HepG2 (cell line): ENCODE measurements around the gene FHDC1. TPM values are rescaled to one million over a fixed set of nuclear protein-coding genes. Genes with fewer than 3 reads are reported as not detected.

Experiments
- ATAC-seq: fragments of 200-7000 bp; cut with Tn5 transposase; 3 replicates; pipeline ENCODE4 v1.9.1; 2020; ENCODE audit warnings: mild to moderate bottlenecking, moderate library complexity
- BruUV-seq: library from RNA; stranded (reverse); fragments of 400-500 nt; replicated peaks from 2 replicates; lab custom pipeline; 2021; lab: Mats Ljungman, UMichigan
- CTCF ChIA-PET: fragments of 300-600 bp; formaldehyde crosslinking; extraction: SDS; loops from one replicate; lab custom pipeline; 2021; ENCODE audit warnings: low total read pairs, inconsistent platforms, low intra/inter-chr PET ratio; lab: Yijun Ruan, JAX
- POLR2A ChIA-PET: fragments of 350-600 bp; sonication (Branson Sonifier 250); formaldehyde crosslinking; loops from one replicate; lab custom pipeline; 2020; ENCODE audit warnings: antibody characterized with exemption, inconsistent platforms; lab: Yijun Ruan, JAX
- DNase-seq: peaks from one replicate; pipeline ENCODE4 v3.0.0-alpha.2; 2015; ENCODE audit warnings: low spot score
- FAIRE-seq: peaks from 3 replicates; lab custom pipeline; 2011; peaks lifted over from hg19 to GRCh38; lab: Jason Lieb, UNC
- H2AFZ ChIP-seq: one replicate; pipeline ENCODE4 v1.6.1; 2011; ENCODE audit warnings: low read length, inconsistent platforms
- H3K27ac ChIP-seq: fragments of 300-600 bp; 3 replicates; pipeline ENCODE4 v1.8.0; 2011; ENCODE audit warnings: mixed run types, mild to moderate bottlenecking, mixed read lengths, low read length, inconsistent platforms; ENCODE audit not compliant: insufficient read depth; ENCODE audit errors: extremely low read length
- H3K27me3 ChIP-seq, 2 experiments: fragments of 200-600 bp in 1 of 2; 2 replicates in 1 of 2; 3 replicates in 1 of 2; pipeline versions ENCODE4 v1.6.0 to v1.8.0; 2011; ENCODE audit warnings: low read length in 2 of 2, mild to moderate bottlenecking in 2 of 2, moderate library complexity in 2 of 2, inconsistent platforms in 1 of 2; ENCODE audit not compliant: insufficient read depth in 2 of 2, control insufficient read depth in 1 of 2
- H3K36me3 ChIP-seq, 2 experiments: fragments of 200-600 bp in 1 of 2; replicated peaks in 1 of 2; 2 replicates in 1 of 2; 3 replicates in 1 of 2; pipeline versions ENCODE4 v1.5.1 to v1.8.0; 2011; ENCODE audit warnings: low read length in 2 of 2, inconsistent platforms in 1 of 2; ENCODE audit not compliant: insufficient read depth in 2 of 2, control insufficient read depth in 1 of 2
- H3K4me1 ChIP-seq: 2 replicates; pipeline ENCODE4 v1.5.1; 2012; ENCODE audit warnings: low read length, inconsistent platforms; ENCODE audit not compliant: insufficient read depth
- H3K4me2 ChIP-seq: 2 replicates; pipeline ENCODE4 v1.6.0; 2011; ENCODE audit warnings: low read depth, low read length, inconsistent platforms
- H3K4me3 ChIP-seq, 3 experiments: fragments of 200-600 bp in 1 of 3; sonication (generic), shearing (Covaris generic) in 1 of 3; replicated peaks in 1 of 3; 2 replicates each; pipeline ENCODE4 v1.5.1; 2011 to 2016; ENCODE audit warnings: low read length in 3 of 3, inconsistent platforms in 2 of 3, low read depth in 2 of 3, mild to moderate bottlenecking in 2 of 3, control low read depth in 1 of 3, mixed read lengths in 1 of 3; ENCODE audit not compliant: insufficient read depth in 1 of 3
- H3K79me2 ChIP-seq: one replicate; pipeline ENCODE4 v1.6.1; 2011; ENCODE audit warnings: low read length, inconsistent platforms; ENCODE audit not compliant: insufficient read depth
- H3K9ac ChIP-seq: 2 replicates; pipeline ENCODE4 v1.6.0; 2011; ENCODE audit warnings: mild to moderate bottlenecking, low read depth, low read length, inconsistent platforms; ENCODE audit not compliant: insufficient read depth
- H3K9me3 ChIP-seq: 2 replicates; pipeline ENCODE4 v1.5.1; 2012; ENCODE audit warnings: mild to moderate bottlenecking, low read length
- H4K20me1 ChIP-seq: 2 replicates; pipeline ENCODE4 v1.6.0; 2011; ENCODE audit warnings: inconsistent platforms, mild to moderate bottlenecking, low read length, moderate library complexity; ENCODE audit not compliant: insufficient read depth
- ARID5B ChIP-seq: IDR thresholded peaks from 2 replicates; pipeline ENCODE4 v1.4.0; 2020; ENCODE audit warnings: mild to moderate bottlenecking, missing genetic modification reagents
- GABPA ChIP-seq, 2 experiments: IDR thresholded peaks; 2 replicates each; pipeline ENCODE4 v1.6.1; 2011 to 2016; ENCODE audit warnings: low read depth in 2 of 2, low read length in 1 of 2, missing biosample characterization in 1 of 2, missing genetic modification characterization in 1 of 2
- HHEX ChIP-seq: IDR thresholded peaks from 2 replicates; pipeline ENCODE4 v1.6.1; 2016; ENCODE audit warnings: control low read depth
- HMG20A ChIP-seq: IDR thresholded peaks from 2 replicates; pipeline ENCODE4 v1.6.1; 2016; ENCODE audit warnings: borderline replicate concordance
- MBNL3 ChIP-seq: fragments of 250-450 bp; sonication (Bioruptor Pico); conservative IDR thresholded peaks from 2 replicates; pipeline ENCODE4 v1.8.0; 2022; ENCODE audit warnings: mild to moderate bottlenecking, inconsistent platforms
- RBM22 ChIP-seq: fragments of 200-400 bp; formaldehyde crosslinking; optimal IDR thresholded peaks from 2 replicates; pipeline ENCODE3; 2017; ENCODE audit warnings: mild to moderate bottlenecking, low read length, moderate library complexity
- RXRB ChIP-seq: IDR thresholded peaks from 2 replicates; pipeline ENCODE4 v1.6.1; 2016; ENCODE audit warnings: borderline replicate concordance, missing genetic modification reagents, missing compliant biosample characterization
- XBP1 ChIP-seq: sonication (generic); formaldehyde crosslinking; IDR thresholded peaks from 2 replicates; pipeline ENCODE4 v1.5.0; 2020; ENCODE audit warnings: missing genetic modification reagents
- ZNF367 ChIP-seq: sonication (generic); formaldehyde crosslinking; IDR thresholded peaks from 2 replicates; pipeline ENCODE4 v1.4.0; 2020; ENCODE audit warnings: missing genetic modification reagents, borderline replicate concordance
- ZSCAN21 ChIP-seq: sonication (generic); formaldehyde crosslinking; IDR thresholded peaks from 2 replicates; pipeline ENCODE4 v1.8.0; 2022; ENCODE audit warnings: mild to moderate bottlenecking, missing genetic modification reagents, moderate library complexity, borderline replicate concordance
- WGBS: methylation state at CpG from one replicate; pipeline ENCODE4 v1.1.6; 2017; ENCODE audit warnings: low lambda C conversion rate; 5-methylcytosine and 5-hydroxymethylcytosine counted together
- in situ Hi-C: cut with HindIII; loops from 2 replicates; pipeline ENCODE4 v1.10.0; 2017; ENCODE audit warnings: low pct_unique_long_range_greater_than_20kb; ENCODE audit not compliant: extremely low pct_ligation_motif_present
- intact Hi-C: fragments of 100-400 bp; cut with micrococcal nuclease; formaldehyde crosslinking; loops from one replicate; pipeline ENCODE4 v1.10.0; 2022; ENCODE audit not compliant: unreplicated experiment
- polyA plus RNA-seq, 8 experiments: library from polyadenylated mRNA; depleted of rRNA in 3 of 8; stranded (reverse) in 7 of 8; unstranded in 1 of 8; fragments of >200 nt; fragmentation: Illumina TruSeq in 4 of 8; extraction: Trizol in 4 of 8; gene quantifications; 2 replicates each; pipeline versions ENCODE4 v1.2.1 to v1.2.3, GENCODE V29; 2011 to 2016; ENCODE audit warnings: low read depth in 4 of 8, missing spikeins in 1 of 8, mixed read lengths in 1 of 8; ENCODE audit not compliant: insufficient read depth in 1 of 8
- total RNA-seq, 5 experiments: library from RNA; depleted of rRNA; stranded (reverse); fragments of >200 nt; fragmentation: Illumina TruSeq; extraction: Trizol; gene quantifications; 2 replicates each; pipeline ENCODE4 v1.2.3, GENCODE V29; 2016; ENCODE audit warnings: low read depth in 1 of 5

The FHDC1 gene
- total and polyA plus RNA-seq, 2 of the 13 experiments (the other 11 are each of a cell fraction or from before 2014, with no cell fraction given): 0.07 to 0.15 TPM

- TF ChIP-seq ZNF367 (CRISPR knock-in tag) (no peak), HHEX (CRISPR knock-in tag) (no peak), MBNL3 (CRISPR knock-in tag) (no peak), HMG20A (no peak)
These were observed 25.6 kb downstream of the FHDC1 start (continued) for GRCh38 chr4:152961773-152962115.

- no TSS peak for BruUV-seq
- no peaks in the 10 kb centered on the region for H3K36me3 ChIP-seq
- FAIRE-seq: no peak
- ATAC-seq: no peak
- H3K27me3 ChIP-seq: no peaks in the 10 kb centered on the region; a peak in 1 of 5 replicates
- no peak overlapping the region for H2AFZ ChIP-seq
- H3K4me1 ChIP-seq: peaks cover 24% of the 10 kb centered on the region
- H3K27ac ChIP-seq: no peak overlapping the region
- H4K20me1 ChIP-seq: no peaks in the 10 kb centered on the region
- no peak for TF ChIP-seq ARID5B (CRISPR knock-in tag)
- TF ChIP-seq GABPA (IDR thresholded peaks at IDR 0.05; ENCODE audit: low read depth, low read length): no peak
- TF ChIP-seq GABPA (CRISPR knock-in tag; IDR thresholded peaks at IDR 0.05; ENCODE audit: low read depth): no peak
- no peak for TF ChIP-seq XBP1 (CRISPR knock-in tag)
- TF ChIP-seq RBM22: no peak
- no peak for TF ChIP-seq RXRB (CRISPR knock-in tag)
- TF ChIP-seq ZSCAN21 (CRISPR knock-in tag): no peak
- TF ChIP-seq, all 625 proteins: peak for 0
- Histone ChIP-seq H3K9me3 (no peaks in the 10 kb centered on the region), H3K4me3 (no peak overlapping the region), H3K9ac (no peak overlapping the region), H3K79me2 (no peaks in the 10 kb centered on the region), H3K4me2 (no peak overlapping the region)
- no peak for DNase-seq
- intact Hi-C loops: no loop called here
- ChIA-PET CTCF (no interaction called here), POLR2A (no interaction called here)
- WGBS: 68% methylated on average over 5 of the region's 5 CpGs
- in situ Hi-C loops: no loop called here
These were observed 26.0 kb downstream of the FHDC1 start for GRCh38 chr4:152962150-152962549.
